HG02938 (cell line): ENCODE results near the gene JAGN1.
"Not testable (repeated sequence)": the region's sequence is repeated elsewhere in the genome, so short reads cannot be mapped to it uniquely, and the experiment has no call there.

Experiments
- ATAC-seq: cut with Tn5 transposase; IDR thresholded peaks from one replicate; pipeline ENCODE4 v1.9.1; 2021; ENCODE audit warnings: mild to moderate bottlenecking, moderate library complexity; ENCODE audit not compliant: unreplicated experiment

Gene JAGN1

GRCh38 chr3:9916734-9917680 is 26.6 kb downstream of the JAGN1 start, which contains the start of gene IL17RC:
IL17RC (plus strand) TSS chr3:9917098; CDS start chr3:9917316, 218 bp downstream.
- no peak for ATAC-seq

DNA sequence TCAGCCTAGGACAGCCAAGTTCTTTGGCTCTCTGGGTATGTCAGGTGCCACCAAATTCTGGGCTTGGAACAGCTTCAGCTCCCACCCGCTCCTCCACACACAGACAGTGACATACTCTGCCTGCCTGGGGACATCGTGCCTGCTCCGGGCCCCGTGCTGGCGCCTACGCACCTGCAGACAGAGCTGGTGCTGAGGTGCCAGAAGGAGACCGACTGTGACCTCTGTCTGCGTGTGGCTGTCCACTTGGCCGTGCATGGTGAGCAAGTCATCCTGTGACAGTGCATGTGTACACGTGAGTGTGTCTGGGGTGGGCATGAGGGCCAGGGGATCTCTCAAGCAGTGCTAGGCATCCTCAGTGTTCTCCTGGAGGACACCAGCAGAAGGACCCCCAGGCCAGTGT is 27.4 kb downstream of the JAGN1 start:
- no peak for ATAC-seq

DNA sequence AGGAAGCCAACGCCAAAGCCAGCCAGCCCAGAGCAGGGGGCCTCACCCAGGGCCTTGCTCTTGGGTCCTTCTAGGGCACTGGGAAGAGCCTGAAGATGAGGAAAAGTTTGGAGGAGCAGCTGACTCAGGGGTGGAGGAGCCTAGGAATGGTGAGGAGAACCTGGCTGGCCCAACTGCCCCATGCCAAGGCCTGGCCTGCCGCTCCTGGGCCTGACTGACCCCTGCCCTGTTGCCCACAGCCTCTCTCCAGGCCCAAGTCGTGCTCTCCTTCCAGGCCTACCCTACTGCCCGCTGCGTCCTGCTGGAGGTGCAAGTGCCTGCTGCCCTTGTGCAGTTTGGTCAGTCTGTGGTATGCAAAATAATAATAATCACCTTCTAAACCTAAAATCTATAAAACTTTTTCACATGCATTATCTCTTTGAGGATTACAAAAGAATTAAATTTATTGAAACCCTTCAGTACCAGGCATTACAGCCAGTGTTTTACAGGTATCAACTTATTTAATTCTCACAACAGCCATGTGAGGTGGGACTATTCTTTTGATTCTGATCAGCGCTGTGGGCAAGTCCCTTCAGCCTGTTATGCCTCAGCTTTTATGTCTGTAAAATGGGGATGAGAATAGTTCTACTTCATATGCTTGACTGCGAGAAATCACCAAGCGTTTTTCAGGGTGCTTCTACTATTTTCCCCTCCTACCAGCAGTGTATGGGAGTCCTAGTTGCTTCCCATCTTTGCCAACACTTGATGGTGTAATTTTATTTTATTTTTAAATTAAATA is 28.0 kb downstream of the JAGN1 start:
- no peak for ATAC-seq

GRCh38 chr3:9928158-9928557 is 37.7 kb downstream of the JAGN1 start:
- no peak for ATAC-seq

DNA sequence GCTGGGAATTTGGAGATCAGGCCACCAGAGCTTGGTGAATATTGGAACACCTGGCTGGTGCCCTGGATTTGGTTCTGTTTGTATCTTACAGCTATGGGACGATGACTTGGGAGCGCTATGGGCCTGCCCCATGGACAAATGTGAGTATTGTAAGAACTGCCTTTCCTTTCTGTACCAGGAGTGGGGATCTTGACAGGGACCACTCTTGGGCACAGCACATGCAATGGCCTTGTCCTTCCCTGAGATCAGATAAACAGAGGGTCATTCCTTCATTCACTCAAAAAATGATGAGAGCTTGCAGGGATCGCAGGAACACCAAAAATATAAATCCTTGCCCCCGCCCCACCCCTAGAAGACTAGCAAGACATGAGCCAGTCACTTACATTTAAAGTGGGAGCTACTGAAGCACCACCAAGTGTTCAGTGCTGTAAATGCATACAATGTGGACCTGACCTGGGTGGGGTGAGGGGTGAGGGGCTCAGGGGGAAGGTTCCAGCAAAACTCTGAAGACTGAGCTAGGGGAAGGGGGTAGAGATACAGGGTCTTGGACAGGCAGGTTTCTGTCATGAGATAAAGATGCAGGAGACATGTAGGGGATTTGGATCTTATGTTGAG is 40.5 kb downstream of the JAGN1 start:
- no peak for ATAC-seq

- ATAC-seq, result no peak
Observed at GRCh38 chr3:9932535-9932842, 42.1 kb downstream of the JAGN1 start.

- ATAC-seq, result peak; percentile 53
Observed at GRCh38 chr3:9932843-9933560, 42.6 kb downstream of the JAGN1 start.

DNA sequence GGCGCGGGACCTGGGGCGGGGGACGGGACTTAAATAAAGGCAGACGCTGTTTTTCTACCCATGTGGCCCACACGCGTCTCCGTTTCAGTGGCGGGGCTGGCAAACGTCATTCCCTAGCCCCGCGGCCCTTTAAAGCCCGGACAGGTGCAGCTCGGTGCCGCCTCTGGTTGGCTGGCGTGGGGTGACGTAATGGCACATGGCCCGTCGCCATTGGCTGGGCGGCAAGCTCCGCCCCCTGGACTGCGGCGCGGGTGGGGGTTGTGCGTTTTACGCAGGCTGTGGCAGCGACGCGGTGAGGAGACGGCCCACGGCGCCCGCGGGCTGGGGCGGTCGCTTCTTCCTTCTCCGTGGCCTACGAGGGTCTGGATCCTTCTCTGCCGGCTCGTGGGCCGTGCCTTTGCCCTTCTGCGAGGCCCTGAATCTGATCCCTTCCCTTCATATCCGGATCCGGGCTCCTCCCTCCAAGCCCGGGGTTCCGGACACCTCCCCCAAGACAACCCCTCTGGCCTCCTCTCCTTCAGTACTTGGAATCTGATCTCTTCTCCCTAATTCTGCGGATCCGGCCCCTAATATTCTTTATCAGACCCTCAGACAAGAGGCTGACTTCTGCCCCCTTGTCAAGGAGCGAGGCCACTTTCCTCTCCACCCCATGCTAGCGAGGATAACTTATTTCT is 43.3 kb downstream of the JAGN1 start, which contains the start of gene CRELD1:
Gene CRELD1 (plus strand): TSS at position 274 of the 674 bp plus-strand sequence. CDS start 605 bp downstream, outside the sequence.
- peak; percentile 88 for ATAC-seq

- ATAC-seq, result no peak
Observed at GRCh38 chr3:9934235-9934621, 43.8 kb downstream of the JAGN1 start.

DNA sequence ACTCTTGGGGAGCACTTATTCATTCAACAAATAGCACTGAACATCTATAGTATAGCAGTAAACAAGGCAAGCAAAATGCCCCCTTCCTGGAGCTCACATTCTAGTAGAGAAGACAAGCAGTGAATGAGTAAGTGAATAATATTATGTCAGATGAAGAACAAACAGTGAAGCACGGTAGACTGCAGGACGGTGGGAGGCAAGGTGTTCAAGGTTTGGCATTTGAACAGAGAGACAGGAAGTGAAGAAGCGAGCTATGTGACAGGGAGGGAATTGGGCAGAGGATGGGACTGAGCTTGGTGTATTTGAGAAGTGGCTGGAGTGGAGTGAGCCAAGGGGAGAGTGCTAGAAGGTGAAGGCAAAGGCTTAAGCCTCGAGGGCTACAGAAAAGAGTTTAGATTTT is 44.6 kb downstream of the JAGN1 start:
- no peak for ATAC-seq

GRCh38 chr3:9935966-9936510 is 45.6 kb downstream of the JAGN1 start:
- ATAC-seq, result no peak

GRCh38 chr3:9937486-9938238 is 47.3 kb downstream of the JAGN1 start:
- ATAC-seq, result no peak

DNA sequence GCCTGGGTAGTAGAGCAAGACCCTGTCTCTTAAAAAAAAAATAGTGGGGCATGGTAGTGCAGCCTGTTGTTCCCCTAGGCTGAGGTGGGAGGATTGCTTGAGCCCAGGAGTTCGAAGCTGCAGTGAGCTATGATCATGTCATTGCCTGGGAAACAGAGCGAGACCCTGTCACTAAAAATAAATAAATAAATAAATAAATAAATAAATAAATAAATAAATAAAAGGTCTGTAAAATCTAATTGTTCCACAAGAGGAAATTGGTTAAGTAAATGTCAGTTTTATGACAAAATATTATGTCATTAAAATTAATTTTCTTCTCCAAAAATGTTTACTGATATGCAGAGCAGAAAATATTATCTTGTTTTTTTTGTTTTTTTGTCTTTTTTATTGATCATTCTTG is 48.6 kb downstream of the JAGN1 start:
- ATAC-seq, result no peak

GRCh38 chr3:9939906-9940305 is 49.5 kb downstream of the JAGN1 start:
- not testable (repeated sequence) for ATAC-seq

DNA sequence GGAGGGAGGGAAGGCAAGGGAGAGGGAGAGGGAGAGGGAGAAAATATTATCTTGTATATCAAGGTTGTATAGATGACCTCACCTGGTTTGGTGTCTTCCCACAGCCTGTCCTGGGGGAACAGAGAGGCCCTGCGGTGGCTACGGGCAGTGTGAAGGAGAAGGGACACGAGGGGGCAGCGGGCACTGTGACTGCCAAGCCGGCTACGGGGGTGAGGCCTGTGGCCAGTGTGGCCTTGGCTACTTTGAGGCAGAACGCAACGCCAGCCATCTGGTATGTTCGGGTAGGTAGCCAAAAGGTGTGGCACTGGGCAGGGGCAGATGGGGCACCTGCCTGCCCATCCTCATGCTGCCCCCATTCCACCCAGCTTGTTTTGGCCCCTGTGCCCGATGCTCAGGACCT is 50.3 kb downstream of the JAGN1 start:
- no peak for ATAC-seq

GRCh38 chr3:9942164-9942563 is 51.8 kb downstream of the JAGN1 start:
- ATAC-seq, result no peak

- no peak for ATAC-seq
Observed at GRCh38 chr3:9942934-9943690, 52.7 kb downstream of the JAGN1 start.
